A549 (cell line): Measurements from ENCODE around the gene LRIG2.

ENCODE experiments used
- CEBPB ChIP-seq, 2 experiments: fragments of >200 bp in 1 of 2; sonication (Bioruptor Twin) in 1 of 2; formaldehyde crosslinking in 1 of 2; IDR thresholded peaks; 2 replicates each; pipeline ENCODE4 v1.6.1; 2012 to 2016
- KDM5A ChIP-seq: fragments of 200-600 bp; sonication (generic); IDR thresholded peaks from 2 replicates; pipeline ENCODE4 v1.6.1; 2016; ENCODE audit warnings: antibody characterized with exemption, mild to moderate bottlenecking
- SREBF2 ChIP-seq: fragments of 450-650 bp; IDR thresholded peaks from 2 replicates; pipeline ENCODE4 v1.6.1; 2014; ENCODE audit warnings: mild to moderate bottlenecking, moderate library complexity
- TF ChIP-seq, protein P1 (sequence below): fragments of >200 bp; sonication (Bioruptor Twin); formaldehyde crosslinking; IDR thresholded peaks from 3 replicates; pipeline ENCODE4 v1.5.1; 2016

DNA sequence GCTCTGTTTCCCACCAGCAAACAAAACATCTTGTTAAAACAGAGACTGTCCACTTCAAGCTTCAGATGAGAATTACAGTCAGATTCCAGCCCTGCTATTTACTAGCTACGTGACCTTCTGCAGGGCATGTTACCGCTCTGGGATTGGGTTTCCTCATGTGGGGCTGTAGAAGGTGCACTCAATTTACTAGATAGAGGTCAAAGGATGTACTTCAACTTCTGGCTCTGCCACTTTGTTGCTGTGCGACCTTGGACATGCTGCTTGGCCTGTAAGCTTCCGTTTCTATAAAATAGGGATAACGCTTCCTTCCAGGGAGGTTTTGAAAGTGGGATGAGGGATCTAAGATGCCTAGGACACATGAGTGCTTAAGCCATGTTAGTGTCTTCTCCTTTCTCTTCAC lies 46.0 kb upstream of the LRIG2 start:
- TF ChIP-seq, protein P1, sequence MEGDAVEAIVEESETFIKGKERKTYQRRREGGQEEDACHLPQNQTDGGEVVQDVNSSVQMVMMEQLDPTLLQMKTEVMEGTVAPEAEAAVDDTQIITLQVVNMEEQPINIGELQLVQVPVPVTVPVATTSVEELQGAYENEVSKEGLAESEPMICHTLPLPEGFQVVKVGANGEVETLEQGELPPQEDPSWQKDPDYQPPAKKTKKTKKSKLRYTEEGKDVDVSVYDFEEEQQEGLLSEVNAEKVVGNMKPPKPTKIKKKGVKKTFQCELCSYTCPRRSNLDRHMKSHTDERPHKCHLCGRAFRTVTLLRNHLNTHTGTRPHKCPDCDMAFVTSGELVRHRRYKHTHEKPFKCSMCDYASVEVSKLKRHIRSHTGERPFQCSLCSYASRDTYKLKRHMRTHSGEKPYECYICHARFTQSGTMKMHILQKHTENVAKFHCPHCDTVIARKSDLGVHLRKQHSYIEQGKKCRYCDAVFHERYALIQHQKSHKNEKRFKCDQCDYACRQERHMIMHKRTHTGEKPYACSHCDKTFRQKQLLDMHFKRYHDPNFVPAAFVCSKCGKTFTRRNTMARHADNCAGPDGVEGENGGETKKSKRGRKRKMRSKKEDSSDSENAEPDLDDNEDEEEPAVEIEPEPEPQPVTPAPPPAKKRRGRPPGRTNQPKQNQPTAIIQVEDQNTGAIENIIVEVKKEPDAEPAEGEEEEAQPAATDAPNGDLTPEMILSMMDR = no peak
- TF ChIP-seq SREBF2 (no peak), KDM5A (no peak), CEBPB (IDR thresholded peaks at IDR 0.05) (no peak)
